ENCODE results near the gene AGPS.

The AGPS gene

GRCh38 chr2:177542396-177542795, 149.8 kb downstream of the AGPS start:
- TF ChIP-seq, protein P1, sequence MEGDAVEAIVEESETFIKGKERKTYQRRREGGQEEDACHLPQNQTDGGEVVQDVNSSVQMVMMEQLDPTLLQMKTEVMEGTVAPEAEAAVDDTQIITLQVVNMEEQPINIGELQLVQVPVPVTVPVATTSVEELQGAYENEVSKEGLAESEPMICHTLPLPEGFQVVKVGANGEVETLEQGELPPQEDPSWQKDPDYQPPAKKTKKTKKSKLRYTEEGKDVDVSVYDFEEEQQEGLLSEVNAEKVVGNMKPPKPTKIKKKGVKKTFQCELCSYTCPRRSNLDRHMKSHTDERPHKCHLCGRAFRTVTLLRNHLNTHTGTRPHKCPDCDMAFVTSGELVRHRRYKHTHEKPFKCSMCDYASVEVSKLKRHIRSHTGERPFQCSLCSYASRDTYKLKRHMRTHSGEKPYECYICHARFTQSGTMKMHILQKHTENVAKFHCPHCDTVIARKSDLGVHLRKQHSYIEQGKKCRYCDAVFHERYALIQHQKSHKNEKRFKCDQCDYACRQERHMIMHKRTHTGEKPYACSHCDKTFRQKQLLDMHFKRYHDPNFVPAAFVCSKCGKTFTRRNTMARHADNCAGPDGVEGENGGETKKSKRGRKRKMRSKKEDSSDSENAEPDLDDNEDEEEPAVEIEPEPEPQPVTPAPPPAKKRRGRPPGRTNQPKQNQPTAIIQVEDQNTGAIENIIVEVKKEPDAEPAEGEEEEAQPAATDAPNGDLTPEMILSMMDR (IDR thresholded peaks at IDR 0.05; ENCODE audit: control insufficient read depth, extremely low read depth, insufficient read depth) = no peak
- no peak for DNase-seq (ENCODE audit: low read depth)
- no peak overlapping the region for H3K4me3 ChIP-seq (ENCODE audit: low read depth, low read length)

- no peak for DNase-seq (ENCODE audit: low read depth)
- TF ChIP-seq, protein P1 (IDR thresholded peaks at IDR 0.05; ENCODE audit: control insufficient read depth, extremely low read depth, insufficient read depth) = no peak
- no peak overlapping the region for H3K4me3 ChIP-seq (ENCODE audit: low read depth, low read length)
Observed at GRCh38 chr2:177543007-177543760, 150.6 kb downstream of the AGPS start.

DNA sequence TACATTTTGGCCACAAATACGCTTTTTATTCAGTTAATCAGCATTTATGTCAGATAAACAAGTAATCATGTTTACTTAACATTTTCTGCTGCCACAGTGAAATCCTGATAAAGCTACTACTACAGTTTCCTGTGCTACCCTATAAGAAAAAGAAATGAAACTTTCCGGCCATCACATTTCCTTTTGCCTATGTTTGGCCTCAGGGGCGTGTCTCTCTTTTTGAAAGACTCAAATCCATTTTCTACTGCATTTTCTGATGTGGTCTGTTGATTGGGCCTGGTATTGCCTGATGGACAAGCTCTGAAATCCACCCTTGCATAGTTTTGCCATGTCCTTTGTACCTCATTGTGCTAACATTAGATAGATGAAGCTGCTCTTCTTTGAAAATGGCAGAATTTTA, 152.6 kb downstream of the AGPS start:
- DNase-seq (ENCODE audit: low read depth) = no peak
- TF ChIP-seq, protein P1 (IDR thresholded peaks at IDR 0.05; ENCODE audit: control insufficient read depth, extremely low read depth, insufficient read depth) = no peak
- H3K4me3 ChIP-seq (ENCODE audit: low read depth, low read length) = no peak overlapping the region

GRCh38 chr2:177545981-177546585, 153.5 kb downstream of the AGPS start:
- TF ChIP-seq, protein P1 (IDR thresholded peaks at IDR 0.05; ENCODE audit: control insufficient read depth, extremely low read depth, insufficient read depth) = no peak
- no peak overlapping the region for H3K4me3 ChIP-seq (ENCODE audit: low read depth, low read length)
- no peak for DNase-seq (ENCODE audit: low read depth)

- no peak overlapping the region for H3K4me3 ChIP-seq (ENCODE audit: low read depth, low read length)
- TF ChIP-seq, protein P1 (IDR thresholded peaks at IDR 0.05; ENCODE audit: control insufficient read depth, extremely low read depth, insufficient read depth) = no peak
- no peak for DNase-seq (ENCODE audit: low read depth)
Observed at GRCh38 chr2:177547122-177547521, 154.5 kb downstream of the AGPS start.

- no peak for DNase-seq (ENCODE audit: low read depth)
- TF ChIP-seq, protein P1 (IDR thresholded peaks at IDR 0.05; ENCODE audit: control insufficient read depth, extremely low read depth, insufficient read depth) = no peak
- no peak overlapping the region for H3K4me3 ChIP-seq (ENCODE audit: low read depth, low read length)
Observed at GRCh38 chr2:177547772-177548171, 155.2 kb downstream of the AGPS start.
